ENCODE results near the gene MYG1. TPM values are rescaled to one million over a fixed set of nuclear protein-coding genes. Genes with fewer than 3 reads are reported as not detected.

MYG1 gene
- total RNA-seq, 1 experiment from 2014 or later: 91.8 TPM

DNA sequence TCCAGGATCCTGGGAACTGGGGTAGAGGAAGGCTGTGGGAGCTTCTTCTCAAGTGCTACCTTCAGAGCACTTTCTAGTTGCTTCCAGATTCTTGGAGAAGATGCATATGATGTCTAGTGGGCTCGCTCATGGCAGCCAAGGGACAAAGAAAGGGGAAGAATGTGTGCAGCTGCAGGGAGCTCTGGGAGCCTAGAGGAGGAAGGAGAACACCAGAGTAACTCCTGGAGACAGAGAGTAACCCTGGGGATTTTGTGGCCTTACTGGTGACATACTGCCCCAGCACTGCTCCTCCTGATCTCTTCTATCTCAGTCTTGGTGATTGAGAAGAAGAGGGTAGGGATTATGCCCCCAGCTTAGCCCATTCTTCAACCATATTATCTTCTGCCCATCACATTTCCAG, 47.0 kb downstream of the MYG1 start:
- Histone ChIP-seq H4K91ac (ENCODE audit: insufficient read length, low read depth, low read length) (no peak overlapping the region), H2BK120ac (ENCODE audit: low read depth, low read length, poor library complexity, severe bottlenecking) (no peak overlapping the region), H3K18ac (ENCODE audit: insufficient read length, low read depth, low read length) (no peak overlapping the region), H2BK12ac (ENCODE audit: insufficient read length, low read depth, low read length) (no peak overlapping the region), H3K27me3 (ENCODE audit: insufficient read depth, low read length) (no peaks in the 10 kb centered on the region), H3K79me2 (ENCODE audit: insufficient read depth, low read length) (no peaks in the 10 kb centered on the region), H4K5ac (ENCODE audit: insufficient read length, low read depth, low read length) (no peak overlapping the region), H4K8ac (replicated peaks; ENCODE audit: insufficient read length, low read depth, low read length) (no peak overlapping the region), H3K9me3 (ENCODE audit: control insufficient read depth, low read depth, low read length) (no peaks in the 10 kb centered on the region), H2BK20ac (ENCODE audit: low read depth, low read length, poor library complexity, severe bottlenecking) (no peak overlapping the region), H3K4me1 (ENCODE audit: insufficient read depth, low read length) (no peaks in the 10 kb centered on the region), H3K23ac (ENCODE audit: insufficient read length, low read depth, low read length) (no peak overlapping the region), H2AFZ (ENCODE audit: low read length) (no peak overlapping the region), H3K27ac (ENCODE audit: insufficient read length, low read depth, low read length) (no peak overlapping the region), H3K23me2 (ENCODE audit: insufficient read length, low read depth, low read length, poor library complexity, severe bottlenecking) (peaks cover 15% of the 10 kb centered on the region), H3K9ac (ENCODE audit: extremely low read depth, insufficient read length, low read length) (no peak overlapping the region), H2BK5ac (ENCODE audit: insufficient read length, low read length) (no peak overlapping the region), H2BK15ac (ENCODE audit: low read depth, low read length) (no peak overlapping the region), H3K56ac (ENCODE audit: insufficient read length, low read depth, low read length) (no peak overlapping the region), H2AK5ac (ENCODE audit: insufficient read length, low read length) (no peak overlapping the region), H3K4ac (ENCODE audit: low read depth, low read length) (no peak overlapping the region), H3T11ph (ENCODE audit: low read length) (no peak overlapping the region), H3K79me1 (ENCODE audit: insufficient read depth, low read depth, low read length, poor library complexity, severe bottlenecking) (no peaks in the 10 kb centered on the region), H4K20me1 (ENCODE audit: control insufficient read depth, insufficient read depth, insufficient read length) (no peaks in the 10 kb centered on the region), H3K4me2 (ENCODE audit: insufficient read depth, insufficient read length, low read length) (no peak overlapping the region), H3K14ac (ENCODE audit: insufficient read depth, low read length) (no peak overlapping the region)
- H3K36me3 Mint-ChIP-seq (ENCODE audit: insufficient read depth in 1 of 3, low read depth in 3 of 3): no peaks in the 10 kb centered on the region
- no peak for DNase-seq
- H3K27ac Mint-ChIP-seq: no peak overlapping the region
- H3K4me1 Mint-ChIP-seq: peaks cover 18% of the 10 kb centered on the region in 2 experiments
- peaks cover 47% of the 10 kb centered on the region for H3K27me3 Mint-ChIP-seq (ENCODE audit: low read depth)
- TF ChIP-seq, protein P1, sequence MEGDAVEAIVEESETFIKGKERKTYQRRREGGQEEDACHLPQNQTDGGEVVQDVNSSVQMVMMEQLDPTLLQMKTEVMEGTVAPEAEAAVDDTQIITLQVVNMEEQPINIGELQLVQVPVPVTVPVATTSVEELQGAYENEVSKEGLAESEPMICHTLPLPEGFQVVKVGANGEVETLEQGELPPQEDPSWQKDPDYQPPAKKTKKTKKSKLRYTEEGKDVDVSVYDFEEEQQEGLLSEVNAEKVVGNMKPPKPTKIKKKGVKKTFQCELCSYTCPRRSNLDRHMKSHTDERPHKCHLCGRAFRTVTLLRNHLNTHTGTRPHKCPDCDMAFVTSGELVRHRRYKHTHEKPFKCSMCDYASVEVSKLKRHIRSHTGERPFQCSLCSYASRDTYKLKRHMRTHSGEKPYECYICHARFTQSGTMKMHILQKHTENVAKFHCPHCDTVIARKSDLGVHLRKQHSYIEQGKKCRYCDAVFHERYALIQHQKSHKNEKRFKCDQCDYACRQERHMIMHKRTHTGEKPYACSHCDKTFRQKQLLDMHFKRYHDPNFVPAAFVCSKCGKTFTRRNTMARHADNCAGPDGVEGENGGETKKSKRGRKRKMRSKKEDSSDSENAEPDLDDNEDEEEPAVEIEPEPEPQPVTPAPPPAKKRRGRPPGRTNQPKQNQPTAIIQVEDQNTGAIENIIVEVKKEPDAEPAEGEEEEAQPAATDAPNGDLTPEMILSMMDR (conservative IDR thresholded peaks at IDR 0.05): no peak
- no peaks in the 10 kb centered on the region; a peak in 2 of 5 replicates for H3K9me3 Mint-ChIP-seq
- no CpG with 5 or more reads among the region's 1 CpG for WGBS (ENCODE audit: extremely low coverage, insufficient read length, low lambda C conversion rate)
- no peak overlapping the region for H3K4me3 Mint-ChIP-seq

All from H9 (cell line).